ENCODE data around the gene PWP2. TPM values are rescaled to one million over a fixed set of nuclear protein-coding genes. Genes with fewer than 3 reads are reported as not detected.

Gene PWP2
- total RNA-seq, 1 experiment from 2014 or later: 8.2 TPM

- DNase-seq (no peak), ATAC-seq (no peak)
- Histone ChIP-seq H3F3A (ENCODE audit: low read length, unreplicated experiment) (no peaks in the 10 kb centered on the region), H3K27ac (ENCODE audit: low read length) (no peak overlapping the region), H4K20me1 (ENCODE audit: low read length) (no peaks in the 10 kb centered on the region), H3K4me1 (ENCODE audit: insufficient read depth, low read length) (no peaks in the 10 kb centered on the region), H3K36me3 (ENCODE audit: low read depth, low read length) (peaks cover 56% of the 10 kb centered on the region), H3K79me2 (ENCODE audit: low read length) (no peaks in the 10 kb centered on the region), H3K9ac (ENCODE audit: low read length) (no peak overlapping the region), H3K9me3 (ENCODE audit: low read length) (no peaks in the 10 kb centered on the region), H3K9me2 (replicated peaks; ENCODE audit: low read length) (no peaks in the 10 kb centered on the region), H3K27me3 (ENCODE audit: low read length) (no peaks in the 10 kb centered on the region), H3K4me3 (ENCODE audit: low read length) (no peak overlapping the region), H2AFZ (ENCODE audit: low read length) (no peak overlapping the region), H3K4me2 (ENCODE audit: low read length) (no peak overlapping the region)
- intact Hi-C loops (cut with micrococcal nuclease): no loop called here
- BruUV-seq (replicated peaks): no TSS peak
- POLR2A ChIA-PET (ENCODE audit: unreplicated experiment): no interaction called here
- TF ChIP-seq, protein P1, sequence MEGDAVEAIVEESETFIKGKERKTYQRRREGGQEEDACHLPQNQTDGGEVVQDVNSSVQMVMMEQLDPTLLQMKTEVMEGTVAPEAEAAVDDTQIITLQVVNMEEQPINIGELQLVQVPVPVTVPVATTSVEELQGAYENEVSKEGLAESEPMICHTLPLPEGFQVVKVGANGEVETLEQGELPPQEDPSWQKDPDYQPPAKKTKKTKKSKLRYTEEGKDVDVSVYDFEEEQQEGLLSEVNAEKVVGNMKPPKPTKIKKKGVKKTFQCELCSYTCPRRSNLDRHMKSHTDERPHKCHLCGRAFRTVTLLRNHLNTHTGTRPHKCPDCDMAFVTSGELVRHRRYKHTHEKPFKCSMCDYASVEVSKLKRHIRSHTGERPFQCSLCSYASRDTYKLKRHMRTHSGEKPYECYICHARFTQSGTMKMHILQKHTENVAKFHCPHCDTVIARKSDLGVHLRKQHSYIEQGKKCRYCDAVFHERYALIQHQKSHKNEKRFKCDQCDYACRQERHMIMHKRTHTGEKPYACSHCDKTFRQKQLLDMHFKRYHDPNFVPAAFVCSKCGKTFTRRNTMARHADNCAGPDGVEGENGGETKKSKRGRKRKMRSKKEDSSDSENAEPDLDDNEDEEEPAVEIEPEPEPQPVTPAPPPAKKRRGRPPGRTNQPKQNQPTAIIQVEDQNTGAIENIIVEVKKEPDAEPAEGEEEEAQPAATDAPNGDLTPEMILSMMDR (conservative IDR thresholded peaks at IDR 0.05; ENCODE audit: low read depth, low read length): no peak
- TF ChIP-seq EZH2phosphoT487 (IDR thresholded peaks at IDR 0.05; ENCODE audit: borderline replicate concordance, low read length): no peak
- TF ChIP-seq EZH2 (IDR thresholded peaks at IDR 0.05; ENCODE audit: low read length, unreplicated experiment): no peak
- CTCF ChIA-PET: no interaction called here
Observed at GRCh38 chr21:44079846-44080245, 27.4 kb upstream of the PWP2 start.

DNA sequence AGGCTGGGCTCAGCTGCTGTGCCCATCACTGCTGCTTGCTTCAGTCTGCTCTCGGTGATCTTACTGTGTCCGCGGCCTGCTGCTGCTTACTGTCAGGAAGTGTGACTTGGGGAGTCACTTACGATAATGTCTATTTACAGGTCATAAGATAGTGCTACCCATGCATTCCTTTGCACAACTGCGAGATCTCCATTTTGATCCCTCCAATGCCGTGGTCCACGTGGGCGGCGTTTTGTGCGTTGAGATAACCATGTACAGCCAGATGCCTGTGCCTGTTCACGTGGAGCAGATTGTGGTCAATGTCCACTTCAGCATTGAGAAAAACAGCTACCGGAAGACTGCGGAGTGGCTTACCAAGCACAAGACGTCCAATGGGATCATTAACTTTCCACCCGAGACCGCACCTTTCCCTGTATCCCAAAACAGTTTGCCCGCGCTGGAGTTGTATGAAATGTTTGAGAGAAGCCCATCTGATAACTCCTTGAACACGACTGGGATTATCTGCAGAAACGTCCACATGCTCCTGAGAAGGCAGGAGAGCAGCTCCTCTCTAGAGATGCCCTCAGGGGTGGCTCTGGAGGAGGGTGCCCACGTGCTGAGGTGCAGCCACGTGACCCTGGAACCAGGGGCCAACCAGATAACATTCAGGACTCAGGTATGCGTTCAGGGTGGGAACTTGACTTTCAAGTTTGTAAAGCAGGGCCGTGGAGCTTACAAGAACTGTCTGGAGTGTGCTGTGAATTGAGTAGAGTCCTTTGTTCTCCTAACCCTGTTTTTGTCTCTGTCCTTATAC lies 24.4 kb upstream of the PWP2 start:
- intact Hi-C loops (cut with micrococcal nuclease): no loop called here
- BruUV-seq (replicated peaks): no TSS peak
- ChIA-PET POLR2A (ENCODE audit: unreplicated experiment) (no interaction called here), CTCF (no interaction called here)
- Histone ChIP-seq H3K4me3 (ENCODE audit: low read length) (no peak overlapping the region), H3F3A (ENCODE audit: low read length, unreplicated experiment) (no peaks in the 10 kb centered on the region), H3K36me3 (ENCODE audit: low read depth, low read length) (peaks cover 42% of the 10 kb centered on the region; the same call in 1 of the 2 replicates), H4K20me1 (ENCODE audit: low read length) (no peaks in the 10 kb centered on the region), H3K4me1 (ENCODE audit: insufficient read depth, low read length) (no peaks in the 10 kb centered on the region), H3K9ac (ENCODE audit: low read length) (no peak overlapping the region), H3K27ac (ENCODE audit: low read length) (no peak overlapping the region), H3K27me3 (ENCODE audit: low read length) (no peaks in the 10 kb centered on the region), H3K9me2 (replicated peaks; ENCODE audit: low read length) (no peaks in the 10 kb centered on the region), H3K9me3 (ENCODE audit: low read length) (no peaks in the 10 kb centered on the region), H3K4me2 (ENCODE audit: low read length) (no peak overlapping the region), H3K79me2 (ENCODE audit: low read length) (no peaks in the 10 kb centered on the region), H2AFZ (ENCODE audit: low read length) (no peak overlapping the region)
- ATAC-seq (no peak), DNase-seq (no peak)
- no peak for TF ChIP-seq EZH2 (IDR thresholded peaks at IDR 0.05; ENCODE audit: low read length, unreplicated experiment)
- TF ChIP-seq EZH2phosphoT487 (IDR thresholded peaks at IDR 0.05; ENCODE audit: borderline replicate concordance, low read length): no peak
- TF ChIP-seq, protein P1 (conservative IDR thresholded peaks at IDR 0.05; ENCODE audit: low read depth, low read length): no peak

GRCh38 chr21:44083631-44084291 lies 23.4 kb upstream of the PWP2 start:
- ChIA-PET CTCF (no interaction called here), POLR2A (ENCODE audit: unreplicated experiment) (interaction anchor here (0.6 kb wide), 1 partner anchor 8 kb away, joined by 3 read pairs; no protein-coding TSS in a partner anchor)
- Histone ChIP-seq H3K9ac (ENCODE audit: low read length) (no peak overlapping the region), H3K4me1 (ENCODE audit: insufficient read depth, low read length) (no peaks in the 10 kb centered on the region), H4K20me1 (ENCODE audit: low read length) (no peaks in the 10 kb centered on the region), H3K79me2 (ENCODE audit: low read length) (no peaks in the 10 kb centered on the region), H3K4me3 (ENCODE audit: low read length) (no peak overlapping the region), H3K27ac (ENCODE audit: low read length) (no peak overlapping the region), H3K9me2 (replicated peaks; ENCODE audit: low read length) (no peaks in the 10 kb centered on the region), H3K4me2 (ENCODE audit: low read length) (no peak overlapping the region), H3K9me3 (ENCODE audit: low read length) (no peaks in the 10 kb centered on the region), H3K27me3 (ENCODE audit: low read length) (no peaks in the 10 kb centered on the region), H3K36me3 (ENCODE audit: low read depth, low read length) (peaks cover 46% of the 10 kb centered on the region; the same call in 1 of the 2 replicates), H2AFZ (ENCODE audit: low read length) (no peak overlapping the region), H3F3A (ENCODE audit: low read length, unreplicated experiment) (no peaks in the 10 kb centered on the region)
- ATAC-seq (no peak), DNase-seq (no peak)
- BruUV-seq (replicated peaks): no TSS peak
- TF ChIP-seq, protein P1 (conservative IDR thresholded peaks at IDR 0.05; ENCODE audit: low read depth, low read length): no peak
- TF ChIP-seq EZH2 (IDR thresholded peaks at IDR 0.05; ENCODE audit: low read length, unreplicated experiment) (no peak), EZH2phosphoT487 (IDR thresholded peaks at IDR 0.05; ENCODE audit: borderline replicate concordance, low read length) (no peak)
- intact Hi-C loops (cut with micrococcal nuclease): no loop called here
